Endothelial cell of umbilical vein (primary cell): Measurements from ENCODE around the gene ITIH5. TPM values are rescaled to one million over a fixed set of nuclear protein-coding genes. Genes with fewer than 3 reads are reported as not detected.

Source experiments
- BruUV-seq: library from RNA; stranded (reverse); fragments of 400-500 nt; replicated peaks from 2 replicates; lab custom pipeline; 2021; lab: Mats Ljungman, UMichigan
- CTCF ChIA-PET: fragments of 300-600, 350-600 bp; sonication (Branson Sonifier 250); formaldehyde crosslinking; loops from one replicate; lab custom pipeline; 2021; ENCODE audit warnings: antibody characterized with exemption, inconsistent platforms; lab: Charles Lee
- POLR2A ChIA-PET: fragments of 300-600, 350-600 bp; sonication (Branson Sonifier 250); formaldehyde crosslinking; loops from one replicate; lab custom pipeline; 2021; ENCODE audit warnings: antibody characterized with exemption, inconsistent platforms; lab: Charles Lee
- DNase-seq: peaks from one replicate; pipeline ENCODE4 v3.0.0-alpha.2; 2011; ENCODE audit warnings: low read depth, low spot score
- FAIRE-seq: peaks from 2 replicates; lab custom pipeline; 2011; peaks lifted over from hg19 to GRCh38; lab: Jason Lieb, UNC
- H2AFZ ChIP-seq: 2 replicates; pipeline ENCODE4 v1.6.0; 2012; ENCODE audit warnings: low read depth, low read length, control low read depth, inconsistent platforms
- H3K27ac ChIP-seq: 2 replicates; pipeline ENCODE4 v1.5.1; 2011; ENCODE audit warnings: low read depth, mild to moderate bottlenecking, control low read depth, low read length, moderate library complexity; ENCODE audit not compliant: insufficient read depth
- H3K27me3 ChIP-seq, 2 experiments: 2 replicates each; pipeline versions ENCODE4 v1.6.0 to v1.6.1; 2011; ENCODE audit warnings: low read length in 2 of 2, mixed read lengths in 1 of 2; ENCODE audit not compliant: control insufficient read depth in 2 of 2, insufficient read depth in 2 of 2
- H3K36me3 ChIP-seq, 2 experiments: 2 replicates in 1 of 2; 3 replicates in 1 of 2; pipeline ENCODE4 v1.5.1; 2011; ENCODE audit warnings: low read length in 2 of 2, mild to moderate bottlenecking in 1 of 2, moderate library complexity in 1 of 2; ENCODE audit not compliant: control insufficient read depth in 2 of 2, insufficient read depth in 2 of 2; ENCODE audit errors: extremely low read depth in 1 of 2
- H3K4me1 ChIP-seq: 3 replicates; pipeline ENCODE4 v1.5.1; 2011; ENCODE audit warnings: mild to moderate bottlenecking, low read length; ENCODE audit not compliant: control insufficient read depth, insufficient read depth; ENCODE audit errors: extremely low read depth
- H3K4me2 ChIP-seq: 2 replicates; pipeline ENCODE4 v1.6.1; 2011; ENCODE audit warnings: low read length, control low read depth, mixed read lengths; ENCODE audit not compliant: insufficient read depth
- H3K4me3 ChIP-seq, 3 experiments: fragments of 200-600 bp in 1 of 3; sonication (generic), shearing (Covaris generic) in 1 of 3; replicated peaks in 1 of 3; 2 replicates each; pipeline ENCODE4 v1.5.1; 2011 to 2016; ENCODE audit warnings: control low read depth in 3 of 3, low read length in 3 of 3, mild to moderate bottlenecking in 2 of 3, inconsistent platforms in 1 of 3, low read depth in 1 of 3, moderate library complexity in 1 of 3; ENCODE audit not compliant: insufficient read depth in 1 of 3
- H3K79me2 ChIP-seq: 2 replicates; pipeline ENCODE4 v1.6.0; 2012; ENCODE audit warnings: low read length, inconsistent platforms; ENCODE audit not compliant: control insufficient read depth, insufficient read depth
- H3K9ac ChIP-seq: replicated peaks from 2 replicates; pipeline ENCODE3; 2011; ENCODE audit warnings: low read length, control low read depth; ENCODE audit not compliant: insufficient read depth; ENCODE audit errors: extremely low read depth
- H3K9me1 ChIP-seq: replicated peaks from 3 replicates; pipeline ENCODE4 v1.6.0; 2011; ENCODE audit warnings: mild to moderate bottlenecking, low read length; ENCODE audit not compliant: control insufficient read depth, insufficient read depth; ENCODE audit errors: extremely low read depth
- H3K9me3 ChIP-seq: replicated peaks from 2 replicates; pipeline ENCODE4 v1.5.1; 2012; ENCODE audit warnings: low read length, inconsistent platforms; ENCODE audit not compliant: control insufficient read depth, insufficient read depth
- H4K20me1 ChIP-seq: replicated peaks from 2 replicates; pipeline ENCODE3; 2011; ENCODE audit warnings: mild to moderate bottlenecking, low read length; ENCODE audit not compliant: control insufficient read depth, insufficient read depth; ENCODE audit errors: extremely low read depth
- CTCF ChIP-seq, 2 donors: IDR thresholded peaks; 1 replicate in 1 of 2; 2 replicates in 1 of 2; pipeline ENCODE4 v1.5.1; 2011; ENCODE audit warnings: low read length in 2 of 2, mild to moderate bottlenecking in 2 of 2, moderate library complexity in 2 of 2, control low read depth in 1 of 2, inconsistent platforms in 1 of 2, low read depth in 1 of 2; ENCODE audit not compliant: insufficient read depth in 1 of 2; ENCODE audit errors: extremely low read depth in 1 of 2
- EZH2 ChIP-seq: IDR thresholded peaks from 2 replicates; pipeline ENCODE4 v1.6.1; 2012; ENCODE audit warnings: borderline replicate concordance, low read depth, mild to moderate bottlenecking, moderate library complexity, low read length, inconsistent platforms; ENCODE audit not compliant: severe bottlenecking
- FOS ChIP-seq: IDR thresholded peaks from 2 replicates; pipeline ENCODE4 v1.6.1; 2011; ENCODE audit warnings: mild to moderate bottlenecking, low read length, moderate library complexity, borderline replicate concordance; ENCODE audit not compliant: insufficient read depth
- GATA2 ChIP-seq: IDR thresholded peaks from 2 replicates; pipeline ENCODE4 v1.7.0; 2011; ENCODE audit warnings: low read depth, mild to moderate bottlenecking, moderate library complexity, mixed read lengths, low read length; ENCODE audit not compliant: insufficient read length, insufficient read depth
- JUN ChIP-seq: IDR thresholded peaks from 2 replicates; pipeline ENCODE4 v1.6.1; 2011; ENCODE audit warnings: borderline replicate concordance, low read depth; ENCODE audit not compliant: insufficient read length, insufficient read depth
- MAX ChIP-seq: IDR thresholded peaks from 2 replicates; pipeline ENCODE4 v1.6.1; 2011; ENCODE audit not compliant: insufficient read depth, insufficient read length
- MYC ChIP-seq: IDR thresholded peaks from one replicate; pipeline ENCODE4 v1.6.1; 2011; ENCODE audit warnings: mild to moderate bottlenecking, low read depth, low read length
- POLR2A ChIP-seq: IDR thresholded peaks from 2 replicates; pipeline ENCODE4 v1.6.1; 2012; ENCODE audit warnings: low read depth, mild to moderate bottlenecking, control low read depth, low read length
- POLR2AphosphoS5 ChIP-seq: IDR thresholded peaks from 2 replicates; pipeline ENCODE4 v1.6.1; 2012; ENCODE audit warnings: low read depth, mild to moderate bottlenecking, control low read depth, low read length, moderate library complexity; ENCODE audit not compliant: insufficient read depth
- dilution Hi-C: fragments of 300-500 bp; cut with MboI; formaldehyde crosslinking; loops from one replicate; pipeline ENCODE4 v1.15.0; 2019; ENCODE audit warnings: low sequenced_read_pairs; ENCODE audit not compliant: extremely low pct_ligation_motif_present
- intact Hi-C: fragments of 100-400 bp; cut with micrococcal nuclease; formaldehyde crosslinking; loops from one replicate; pipeline ENCODE4 v1.10.0; 2022
- polyA plus RNA-seq, 4 experiments: library from polyadenylated mRNA; depleted of rRNA in 3 of 4; stranded (reverse) in 3 of 4; unstranded in 1 of 4; fragments of >200 nt; gene quantifications; 2 replicates each; pipeline versions ENCODE4 v1.2.1 to v1.2.3, GENCODE V29; 2011 to 2012; ENCODE audit warnings: missing spikeins in 1 of 4
- total RNA-seq: library from RNA; stranded (reverse); gene quantifications from 2 replicates; pipeline ENCODE4 v1.2.3, GENCODE V29; 2021

The ITIH5 gene
- total and polyA plus RNA-seq, 2 donors (not counting 3 experiments of a cell fraction or from before 2014, with no cell fraction given), result not detected

GRCh38 chr10:7580520-7580919, 86.2 kb downstream of the ITIH5 start:
- no peak for FAIRE-seq
- no peak overlapping the region for H3K4me3 ChIP-seq
- H3K27me3 ChIP-seq, result no peaks in the 10 kb centered on the region
- H3K9ac ChIP-seq, result no peak overlapping the region
- POLR2A ChIA-PET, result no interaction called here
- TF ChIP-seq POLR2A, result no peak
- no peak for TF ChIP-seq POLR2AphosphoS5
- TF ChIP-seq MYC, result no peak
- no peak for TF ChIP-seq FOS
- no peak for TF ChIP-seq MAX
- no peak for TF ChIP-seq CTCF (IDR thresholded peaks at IDR 0.05; ENCODE audit: extremely low read depth in 1 of 2, insufficient read depth in 1 of 2, low read depth in 1 of 2, low read length in 2 of 2)
- no peak for TF ChIP-seq GATA2
- TF ChIP-seq EZH2, result no peak
- TF ChIP-seq JUN, result no peak
- intact Hi-C loops (no loop called here), dilution Hi-C loops (no loop called here)
- H3K9me1 ChIP-seq, result no peaks in the 10 kb centered on the region
- no peaks in the 10 kb centered on the region for H3K4me1 ChIP-seq
- BruUV-seq, result no TSS peak
- H3K9me3 ChIP-seq, result no peaks in the 10 kb centered on the region
- no peaks in the 10 kb centered on the region for H3K79me2 ChIP-seq
- no peaks in the 10 kb centered on the region for H3K36me3 ChIP-seq
- H3K4me2 ChIP-seq, result no peak overlapping the region
- no peak for DNase-seq
- H2AFZ ChIP-seq, result no peak overlapping the region
- no peak overlapping the region for H3K27ac ChIP-seq
- CTCF ChIA-PET, result no interaction called here
- no peaks in the 10 kb centered on the region for H4K20me1 ChIP-seq
